K562 (cell line): ENCODE measurements around the gene SCAMP5. TPM values are rescaled to one million over a fixed set of nuclear protein-coding genes. Genes with fewer than 3 reads are reported as not detected.

Experiments used
- EGR1 ChIP-seq: fragments of 450-650 bp; conservative IDR thresholded peaks from 2 replicates; pipeline ENCODE4 v1.6.1; 2017; ENCODE audit warnings: mild to moderate bottlenecking
- ELF2 ChIP-seq: fragments of 250-450 bp; sonication (Bioruptor Pico); IDR thresholded peaks from 2 replicates; pipeline ENCODE4 v1.5.0; 2021; ENCODE audit warnings: mild to moderate bottlenecking
- FOSL1 ChIP-seq: fragments of 200-800 bp; sonication (Bioruptor generic); conservative IDR thresholded peaks from 2 replicates; pipeline ENCODE4 v1.6.1; 2016; ENCODE audit warnings: missing genetic modification characterization, missing compliant biosample characterization
- GABPA ChIP-seq: fragments of 200-800 bp; sonication (Bioruptor generic); conservative IDR thresholded peaks from 2 replicates; pipeline ENCODE4 v1.6.1; 2016; ENCODE audit warnings: low read depth, missing genetic modification characterization, missing compliant biosample characterization
- HDAC6 ChIP-seq: IDR thresholded peaks from 2 replicates; pipeline ENCODE4 v1.6.1; 2012; ENCODE audit warnings: low read depth, mild to moderate bottlenecking, control low read depth, inconsistent platforms, low read length, moderate library complexity
- HIVEP1 ChIP-seq: fragments of 250-450 bp; sonication (Bioruptor Pico); IDR thresholded peaks from 2 replicates; pipeline ENCODE4 v1.4.0; 2020; ENCODE audit warnings: mild to moderate bottlenecking
- LEF1 ChIP-seq: fragments of 450-650 bp; IDR thresholded peaks from 2 replicates; pipeline ENCODE4 v1.6.1; 2016; ENCODE audit warnings: mild to moderate bottlenecking
- POLR2A ChIP-seq: fragments of 450-650 bp; conservative IDR thresholded peaks from 2 replicates; pipeline ENCODE4 v1.6.1; 2016
- PYGO2 ChIP-seq: fragments of 450-650 bp; IDR thresholded peaks from 2 replicates; pipeline ENCODE4 v1.6.1; 2016; ENCODE audit warnings: mild to moderate bottlenecking, missing genetic modification characterization, moderate library complexity, missing compliant biosample characterization
- SRSF1 ChIP-seq: fragments of 200-400 bp; formaldehyde crosslinking; IDR thresholded peaks from 2 replicates; pipeline ENCODE4 v1.6.1; 2017; ENCODE audit warnings: mild to moderate bottlenecking, low read depth, low read length, moderate library complexity
- TAL1 ChIP-seq: fragments of 450-650 bp; IDR thresholded peaks from 2 replicates; pipeline ENCODE4 v1.6.1; 2016; ENCODE audit warnings: mild to moderate bottlenecking
- TCF3 ChIP-seq: sonication (generic); formaldehyde crosslinking; IDR thresholded peaks from 2 replicates; pipeline ENCODE4 v1.4.0; 2020; ENCODE audit warnings: mild to moderate bottlenecking, missing genetic modification reagents
- ZFP1 ChIP-seq: fragments of 450-650 bp; formaldehyde crosslinking; IDR thresholded peaks from 2 replicates; pipeline ENCODE4 v1.4.0; 2020; ENCODE audit warnings: mild to moderate bottlenecking, mixed read lengths
- ZFP91 ChIP-seq: sonication (generic); formaldehyde crosslinking; IDR thresholded peaks from 2 replicates; pipeline ENCODE4 v1.8.0; 2022; ENCODE audit warnings: mild to moderate bottlenecking, missing genetic modification reagents
- ZNF263 ChIP-seq: sonication (generic); formaldehyde crosslinking; IDR thresholded peaks from 2 replicates; pipeline ENCODE4 v1.8.0; 2022; ENCODE audit warnings: mild to moderate bottlenecking, missing genetic modification reagents, borderline replicate concordance
- ZNF449 ChIP-seq: fragments of 250-450 bp; sonication (Bioruptor Pico); IDR thresholded peaks from 2 replicates; pipeline ENCODE4 v1.8.0; 2022; ENCODE audit warnings: moderate library complexity, mild to moderate bottlenecking, inconsistent platforms
- ZNF740 ChIP-seq, 3 experiments: fragments of 200-800 bp in 1 of 3; sonication (Bioruptor generic) in 1 of 3; sonication (generic) in 1 of 3; formaldehyde crosslinking in 1 of 3; IDR thresholded peaks; 2 replicates each; pipeline versions ENCODE4 v1.6.1 to v1.8.0; 2016 to 2022; ENCODE audit warnings: mild to moderate bottlenecking in 2 of 3, missing compliant biosample characterization in 2 of 3, missing genetic modification characterization in 2 of 3, missing genetic modification reagents in 1 of 3
- ZNF77 ChIP-seq: fragments of 250-450 bp; sonication (Bioruptor Pico); IDR thresholded peaks from 2 replicates; pipeline ENCODE4 v1.5.0; 2020
- polyA plus RNA-seq, 8 experiments: library from polyadenylated mRNA; depleted of rRNA in 4 of 8; stranded (reverse) in 5 of 8; unstranded in 3 of 8; fragments of >200 nt; fragmentation: Nextera tagmentation in 2 of 8; fragmentation: Illumina TruSeq in 1 of 8; extraction: Ambion mirVana in 2 of 8; extraction: Trizol in 1 of 8; gene quantifications; 2 replicates each; pipeline versions ENCODE4 v1.2.1 to v1.2.3, GENCODE V29; 2011 to 2014; ENCODE audit warnings: inconsistent platforms in 1 of 8, missing spikeins in 1 of 8
- total RNA-seq, 7 experiments: library from RNA; depleted of rRNA in 6 of 7; stranded (reverse); fragments of >200 nt in 6 of 7; fragmentation: Illumina TruSeq in 2 of 7; extraction: Trizol in 2 of 7; gene quantifications; 2 replicates each; pipeline versions ENCODE4 v1.2.1 to v1.2.3, GENCODE V29; 2011 to 2021; ENCODE audit warnings: low replicate concordance in 1 of 7
- TF ChIP-seq, protein P1 (sequence below): sonication (generic); formaldehyde crosslinking; IDR thresholded peaks from 2 replicates; pipeline ENCODE4 v1.8.0; 2023; ENCODE audit warnings: mild to moderate bottlenecking, missing genetic modification reagents
- TF ChIP-seq, protein P2 (sequence below): sonication (generic); formaldehyde crosslinking; IDR thresholded peaks from 2 replicates; pipeline ENCODE4 v1.8.1; 2023; ENCODE audit warnings: mild to moderate bottlenecking, missing genetic modification reagents

SCAMP5 gene
- total and polyA plus RNA-seq, 9 of the 15 experiments (the other 6 are each of a cell fraction or from before 2014, with no cell fraction given): 0.09 to 0.29 (median 0.19) TPM; not detected in 5

- TF ChIP-seq ZNF77 (CRISPR knock-in tag): no peak
- no peak for TF ChIP-seq ZNF449
- TF ChIP-seq HDAC6: no peak
- TF ChIP-seq ZFP91 (CRISPR knock-in tag): no peak
- peak; percentile 92 for TF ChIP-seq FOSL1 (tag)
- TF ChIP-seq, protein P1, sequence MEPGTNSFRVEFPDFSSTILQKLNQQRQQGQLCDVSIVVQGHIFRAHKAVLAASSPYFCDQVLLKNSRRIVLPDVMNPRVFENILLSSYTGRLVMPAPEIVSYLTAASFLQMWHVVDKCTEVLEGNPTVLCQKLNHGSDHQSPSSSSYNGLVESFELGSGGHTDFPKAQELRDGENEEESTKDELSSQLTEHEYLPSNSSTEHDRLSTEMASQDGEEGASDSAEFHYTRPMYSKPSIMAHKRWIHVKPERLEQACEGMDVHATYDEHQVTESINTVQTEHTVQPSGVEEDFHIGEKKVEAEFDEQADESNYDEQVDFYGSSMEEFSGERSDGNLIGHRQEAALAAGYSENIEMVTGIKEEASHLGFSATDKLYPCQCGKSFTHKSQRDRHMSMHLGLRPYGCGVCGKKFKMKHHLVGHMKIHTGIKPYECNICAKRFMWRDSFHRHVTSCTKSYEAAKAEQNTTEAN (CRISPR knock-in tag): no peak
- 0 out of 2 replicates have a peak, but pooled peaks have one; percentile 27 for TF ChIP-seq HIVEP1 (CRISPR knock-in tag)
- no peak; the same call in 1 of the 2 replicates for TF ChIP-seq ZNF740 (CRISPR knock-in tag; IDR thresholded peaks at IDR 0.05)
- TF ChIP-seq ZNF740 (tag; IDR thresholded peaks at IDR 0.05): no peak
- peak; percentile 57 for TF ChIP-seq TCF3
- no peak for TF ChIP-seq EGR1
- no peak for TF ChIP-seq SRSF1
- TF ChIP-seq GABPA: no peak; the same call in 1 of the 2 replicates
- TF ChIP-seq, protein P2, sequence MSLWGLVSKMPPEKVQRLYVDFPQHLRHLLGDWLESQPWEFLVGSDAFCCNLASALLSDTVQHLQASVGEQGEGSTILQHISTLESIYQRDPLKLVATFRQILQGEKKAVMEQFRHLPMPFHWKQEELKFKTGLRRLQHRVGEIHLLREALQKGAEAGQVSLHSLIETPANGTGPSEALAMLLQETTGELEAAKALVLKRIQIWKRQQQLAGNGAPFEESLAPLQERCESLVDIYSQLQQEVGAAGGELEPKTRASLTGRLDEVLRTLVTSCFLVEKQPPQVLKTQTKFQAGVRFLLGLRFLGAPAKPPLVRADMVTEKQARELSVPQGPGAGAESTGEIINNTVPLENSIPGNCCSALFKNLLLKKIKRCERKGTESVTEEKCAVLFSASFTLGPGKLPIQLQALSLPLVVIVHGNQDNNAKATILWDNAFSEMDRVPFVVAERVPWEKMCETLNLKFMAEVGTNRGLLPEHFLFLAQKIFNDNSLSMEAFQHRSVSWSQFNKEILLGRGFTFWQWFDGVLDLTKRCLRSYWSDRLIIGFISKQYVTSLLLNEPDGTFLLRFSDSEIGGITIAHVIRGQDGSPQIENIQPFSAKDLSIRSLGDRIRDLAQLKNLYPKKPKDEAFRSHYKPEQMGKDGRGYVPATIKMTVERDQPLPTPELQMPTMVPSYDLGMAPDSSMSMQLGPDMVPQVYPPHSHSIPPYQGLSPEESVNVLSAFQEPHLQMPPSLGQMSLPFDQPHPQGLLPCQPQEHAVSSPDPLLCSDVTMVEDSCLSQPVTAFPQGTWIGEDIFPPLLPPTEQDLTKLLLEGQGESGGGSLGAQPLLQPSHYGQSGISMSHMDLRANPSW (CRISPR knock-in tag): no peak
- TF ChIP-seq ZFP1: no peak
- peak; percentile 23; the same call in 1 of the 2 replicates for TF ChIP-seq PYGO2
- TF ChIP-seq ZNF263: no peak
- TF ChIP-seq POLR2A: no peak
- TF ChIP-seq ELF2 (CRISPR knock-in tag): peak; percentile 66; the same call in 1 of the 2 replicates
- no peak for TF ChIP-seq TAL1
- no peak for TF ChIP-seq LEF1
Observed at GRCh38 chr15:75042730-75043508, 47.6 kb downstream of the SCAMP5 start (continued).
